GM23338 (cell line): ENCODE measurements around the gene OARD1. TPM values are rescaled to one million over a fixed set of nuclear protein-coding genes. Genes with fewer than 3 reads are reported as not detected.

Source experiments
- ATAC-seq: fragments of 200-7000 bp; cut with Tn5 transposase; 3 replicates; pipeline ENCODE4 v1.9.1; 2020
- DNase-seq: peaks from one replicate; pipeline ENCODE4 v3.0.0-alpha.2; 2015; ENCODE audit warnings: low spot score
- H2AFZ ChIP-seq: fragments of 200-600 bp; sonication (generic); 2 replicates; pipeline ENCODE4 v1.8.0; 2016; ENCODE audit warnings: antibody characterized with exemption, mild to moderate bottlenecking, moderate library complexity
- H3F3A ChIP-seq: fragments of 200-600 bp; sonication (generic); replicated peaks from 2 replicates; pipeline ENCODE4 v1.8.0; 2017; ENCODE audit warnings: antibody characterized with exemption, mixed run types, low read depth
- H3K27ac ChIP-seq: fragments of 200-600 bp; sonication (generic); 2 replicates; pipeline ENCODE4 v1.6.1; 2016; ENCODE audit warnings: low read depth
- H3K27me3 ChIP-seq: fragments of 200-600 bp; sonication (generic); 2 replicates; pipeline ENCODE4 v1.8.0; 2016; ENCODE audit warnings: mild to moderate bottlenecking, mixed run types, moderate library complexity; ENCODE audit not compliant: insufficient read depth
- H3K36me3 ChIP-seq: fragments of 200-600 bp; sonication (generic); 2 replicates; pipeline ENCODE4 v1.8.0; 2016; ENCODE audit warnings: mild to moderate bottlenecking; ENCODE audit not compliant: insufficient read depth
- H3K4me1 ChIP-seq: fragments of 200-600 bp; sonication (generic); 2 replicates; pipeline ENCODE4 v1.8.0; 2016; ENCODE audit warnings: mild to moderate bottlenecking, moderate library complexity; ENCODE audit not compliant: insufficient read depth
- H3K4me2 ChIP-seq: fragments of 200-600 bp; sonication (generic); 2 replicates; pipeline ENCODE4 v1.7.1; 2017; ENCODE audit warnings: mixed run types
- H3K4me3 ChIP-seq: fragments of 200-600 bp; sonication (generic); 2 replicates; pipeline ENCODE4 v1.6.1; 2016; ENCODE audit warnings: mixed run types
- H3K79me2 ChIP-seq: fragments of 200-600 bp; sonication (generic); replicated peaks from 2 replicates; pipeline ENCODE4 v1.8.0; 2017; ENCODE audit warnings: mild to moderate bottlenecking; ENCODE audit not compliant: insufficient read depth
- H3K9me2 ChIP-seq: fragments of 200-600 bp; sonication (generic); 2 replicates; pipeline ENCODE4 v1.8.0; 2017; ENCODE audit not compliant: insufficient read depth
- H4K20me1 ChIP-seq: fragments of 200-600 bp; sonication (generic); replicated peaks from 2 replicates; pipeline ENCODE4 v1.8.0; 2017; ENCODE audit warnings: mild to moderate bottlenecking; ENCODE audit not compliant: insufficient read depth
- H3K27ac Mint-ChIP-seq: 2 replicates; pipeline ENCODE4 v1.8.0; 2020; ENCODE audit warnings: inconsistent platforms, mild to moderate bottlenecking, moderate library complexity, mixed read lengths
- H3K27me3 Mint-ChIP-seq: 3 replicates; pipeline ENCODE4 v1.8.0; 2022; ENCODE audit warnings: low read depth, mild to moderate bottlenecking, moderate library complexity, mixed read lengths, inconsistent platforms; ENCODE audit not compliant: insufficient read depth, poor library complexity
- H3K36me3 Mint-ChIP-seq: 3 replicates; pipeline ENCODE4 v1.8.0; 2021; ENCODE audit warnings: low read depth, mild to moderate bottlenecking, inconsistent platforms, moderate library complexity, mixed read lengths
- H3K4me1 Mint-ChIP-seq: 3 replicates; pipeline ENCODE4 v1.8.0; 2020; ENCODE audit warnings: mild to moderate bottlenecking, inconsistent platforms, mixed read lengths
- H3K4me3 Mint-ChIP-seq: 3 replicates; pipeline ENCODE4 v1.8.0; 2021; ENCODE audit warnings: moderate library complexity, mild to moderate bottlenecking, inconsistent platforms, mixed read lengths
- H3K9me3 Mint-ChIP-seq: 3 replicates; pipeline ENCODE4 v1.8.0; 2020; ENCODE audit warnings: moderate library complexity, mild to moderate bottlenecking, inconsistent platforms, mixed read lengths
- CREB1 ChIP-seq: fragments of 250-450 bp; sonication (Bioruptor Pico); IDR thresholded peaks from 2 replicates; pipeline ENCODE4 v1.5.0; 2020; ENCODE audit warnings: low read depth, mild to moderate bottlenecking, moderate library complexity
- EZH2 ChIP-seq: fragments of 200-600 bp; sonication (generic); IDR thresholded peaks from one replicate; pipeline ENCODE4 v1.8.0; 2017; ENCODE audit warnings: antibody characterized with exemption, mild to moderate bottlenecking, low read depth; ENCODE audit not compliant: unreplicated experiment
- EZH2phosphoT487 ChIP-seq: fragments of 200-600 bp; sonication (generic); IDR thresholded peaks from one replicate; pipeline ENCODE4 v1.8.1; 2018; ENCODE audit warnings: antibody characterized with exemption; ENCODE audit not compliant: unreplicated experiment
- JUNB ChIP-seq: IDR thresholded peaks from one replicate; pipeline ENCODE4 v1.6.1; 2016; ENCODE audit warnings: antibody characterized with exemption; ENCODE audit not compliant: unreplicated experiment
- NANOG ChIP-seq: IDR thresholded peaks from 2 replicates; pipeline ENCODE4 v1.6.1; 2016; ENCODE audit warnings: antibody characterized with exemption, borderline replicate concordance
- POLR2AphosphoS5 ChIP-seq: IDR thresholded peaks from 2 replicates; pipeline ENCODE4 v1.6.1; 2016; ENCODE audit warnings: antibody characterized with exemption, low read depth
- STAT1 ChIP-seq: IDR thresholded peaks from one replicate; pipeline ENCODE4 v1.6.1; 2016; ENCODE audit warnings: antibody characterized with exemption; ENCODE audit not compliant: unreplicated experiment
- ZNF114 ChIP-seq: fragments of 250-450 bp; sonication (Bioruptor Pico); IDR thresholded peaks from 2 replicates; pipeline ENCODE4 v1.5.0; 2020; ENCODE audit warnings: mild to moderate bottlenecking, moderate library complexity
- ZNF331 ChIP-seq: fragments of 250-450 bp; sonication (Bioruptor Pico); IDR thresholded peaks from 2 replicates; pipeline ENCODE4 v1.5.0; 2020; ENCODE audit warnings: low read depth, mild to moderate bottlenecking, moderate library complexity
- polyA plus RNA-seq: library from polyadenylated mRNA; unstranded; fragments of >200 nt; fragmentation: Nextera tagmentation; extraction: Ambion mirVana; gene quantifications from 2 replicates; pipeline ENCODE4 v1.2.1, GENCODE V29; 2016
- total RNA-seq: library from RNA; depleted of rRNA; stranded (reverse); fragments of >200 nt; shearing (Covaris generic); gene quantifications from 2 replicates; pipeline ENCODE4 v1.2.3, GENCODE V29; 2014
- TF ChIP-seq, protein P1 (sequence below), 2 experiments: fragments of 200-600 bp in 1 of 2; sonication (generic) in 1 of 2; conservative IDR thresholded peaks; 2 replicates each; pipeline versions ENCODE4 v1.5.1 to v1.6.1; 2016 to 2017; ENCODE audit warnings: antibody characterized with exemption in 2 of 2, low read depth in 2 of 2, mild to moderate bottlenecking in 2 of 2, moderate library complexity in 1 of 2
- TF ChIP-seq, protein P2 (sequence below): IDR thresholded peaks from 2 replicates; pipeline ENCODE4 v1.6.1; 2016; ENCODE audit warnings: antibody characterized with exemption
- TF ChIP-seq, protein P3 (sequence below): fragments of 250-450 bp; sonication (Bioruptor Pico); IDR thresholded peaks from 2 replicates; pipeline ENCODE4 v1.5.0; 2020; ENCODE audit warnings: mild to moderate bottlenecking, moderate library complexity
- TF ChIP-seq, protein P4 (sequence below): IDR thresholded peaks from one replicate; pipeline ENCODE4 v1.6.1; 2018; ENCODE audit warnings: antibody characterized with exemption; ENCODE audit not compliant: unreplicated experiment

The OARD1 gene
- total and polyA plus RNA-seq, 2 experiments from 2014 or later: 25.9 to 60.8 TPM

DNA sequence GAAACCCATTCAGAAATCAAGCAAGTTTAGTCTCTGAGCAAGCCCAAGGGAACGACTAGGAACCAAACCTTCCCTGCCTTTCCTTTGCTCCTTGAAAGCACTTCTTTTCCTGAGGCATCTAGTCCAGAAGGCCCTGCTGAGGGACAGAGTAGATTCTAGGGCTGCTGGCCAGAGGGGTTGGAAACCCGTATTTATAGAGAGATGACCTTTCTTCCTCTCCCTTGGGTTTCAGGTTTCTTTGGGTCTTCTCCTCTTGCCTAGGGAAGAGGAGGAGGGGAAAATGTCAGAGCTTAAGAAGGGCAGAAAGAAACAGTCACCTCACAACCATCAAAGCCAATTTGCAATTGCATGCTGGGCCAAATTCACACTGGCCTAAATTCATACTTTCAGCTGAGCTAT, 13.4 kb downstream of the OARD1 start:
- H3K27me3 Mint-ChIP-seq: peaks cover 2% of the 10 kb centered on the region
- H2AFZ ChIP-seq: no peak overlapping the region
- DNase-seq (no peak), ATAC-seq (no peak)
- no peaks in the 10 kb centered on the region for H3K27me3 ChIP-seq
- no peaks in the 10 kb centered on the region for H3F3A ChIP-seq
- no peaks in the 10 kb centered on the region for H4K20me1 ChIP-seq
- H3K4me1 Mint-ChIP-seq: peaks cover 12% of the 10 kb centered on the region
- TF ChIP-seq NANOG: no peak
- TF ChIP-seq, protein P1, sequence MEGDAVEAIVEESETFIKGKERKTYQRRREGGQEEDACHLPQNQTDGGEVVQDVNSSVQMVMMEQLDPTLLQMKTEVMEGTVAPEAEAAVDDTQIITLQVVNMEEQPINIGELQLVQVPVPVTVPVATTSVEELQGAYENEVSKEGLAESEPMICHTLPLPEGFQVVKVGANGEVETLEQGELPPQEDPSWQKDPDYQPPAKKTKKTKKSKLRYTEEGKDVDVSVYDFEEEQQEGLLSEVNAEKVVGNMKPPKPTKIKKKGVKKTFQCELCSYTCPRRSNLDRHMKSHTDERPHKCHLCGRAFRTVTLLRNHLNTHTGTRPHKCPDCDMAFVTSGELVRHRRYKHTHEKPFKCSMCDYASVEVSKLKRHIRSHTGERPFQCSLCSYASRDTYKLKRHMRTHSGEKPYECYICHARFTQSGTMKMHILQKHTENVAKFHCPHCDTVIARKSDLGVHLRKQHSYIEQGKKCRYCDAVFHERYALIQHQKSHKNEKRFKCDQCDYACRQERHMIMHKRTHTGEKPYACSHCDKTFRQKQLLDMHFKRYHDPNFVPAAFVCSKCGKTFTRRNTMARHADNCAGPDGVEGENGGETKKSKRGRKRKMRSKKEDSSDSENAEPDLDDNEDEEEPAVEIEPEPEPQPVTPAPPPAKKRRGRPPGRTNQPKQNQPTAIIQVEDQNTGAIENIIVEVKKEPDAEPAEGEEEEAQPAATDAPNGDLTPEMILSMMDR (conservative IDR thresholded peaks at IDR 0.05; ENCODE audit: low read depth in 2 of 2): no peak
- TF ChIP-seq, protein P2, sequence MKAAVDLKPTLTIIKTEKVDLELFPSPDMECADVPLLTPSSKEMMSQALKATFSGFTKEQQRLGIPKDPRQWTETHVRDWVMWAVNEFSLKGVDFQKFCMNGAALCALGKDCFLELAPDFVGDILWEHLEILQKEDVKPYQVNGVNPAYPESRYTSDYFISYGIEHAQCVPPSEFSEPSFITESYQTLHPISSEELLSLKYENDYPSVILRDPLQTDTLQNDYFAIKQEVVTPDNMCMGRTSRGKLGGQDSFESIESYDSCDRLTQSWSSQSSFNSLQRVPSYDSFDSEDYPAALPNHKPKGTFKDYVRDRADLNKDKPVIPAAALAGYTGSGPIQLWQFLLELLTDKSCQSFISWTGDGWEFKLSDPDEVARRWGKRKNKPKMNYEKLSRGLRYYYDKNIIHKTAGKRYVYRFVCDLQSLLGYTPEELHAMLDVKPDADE: no peak
- TF ChIP-seq POLR2AphosphoS5: no peak
- no peak for TF ChIP-seq EZH2
- TF ChIP-seq ZNF331 (CRISPR knock-in tag): no peak
- TF ChIP-seq ZNF114: no peak
- TF ChIP-seq, protein P3, sequence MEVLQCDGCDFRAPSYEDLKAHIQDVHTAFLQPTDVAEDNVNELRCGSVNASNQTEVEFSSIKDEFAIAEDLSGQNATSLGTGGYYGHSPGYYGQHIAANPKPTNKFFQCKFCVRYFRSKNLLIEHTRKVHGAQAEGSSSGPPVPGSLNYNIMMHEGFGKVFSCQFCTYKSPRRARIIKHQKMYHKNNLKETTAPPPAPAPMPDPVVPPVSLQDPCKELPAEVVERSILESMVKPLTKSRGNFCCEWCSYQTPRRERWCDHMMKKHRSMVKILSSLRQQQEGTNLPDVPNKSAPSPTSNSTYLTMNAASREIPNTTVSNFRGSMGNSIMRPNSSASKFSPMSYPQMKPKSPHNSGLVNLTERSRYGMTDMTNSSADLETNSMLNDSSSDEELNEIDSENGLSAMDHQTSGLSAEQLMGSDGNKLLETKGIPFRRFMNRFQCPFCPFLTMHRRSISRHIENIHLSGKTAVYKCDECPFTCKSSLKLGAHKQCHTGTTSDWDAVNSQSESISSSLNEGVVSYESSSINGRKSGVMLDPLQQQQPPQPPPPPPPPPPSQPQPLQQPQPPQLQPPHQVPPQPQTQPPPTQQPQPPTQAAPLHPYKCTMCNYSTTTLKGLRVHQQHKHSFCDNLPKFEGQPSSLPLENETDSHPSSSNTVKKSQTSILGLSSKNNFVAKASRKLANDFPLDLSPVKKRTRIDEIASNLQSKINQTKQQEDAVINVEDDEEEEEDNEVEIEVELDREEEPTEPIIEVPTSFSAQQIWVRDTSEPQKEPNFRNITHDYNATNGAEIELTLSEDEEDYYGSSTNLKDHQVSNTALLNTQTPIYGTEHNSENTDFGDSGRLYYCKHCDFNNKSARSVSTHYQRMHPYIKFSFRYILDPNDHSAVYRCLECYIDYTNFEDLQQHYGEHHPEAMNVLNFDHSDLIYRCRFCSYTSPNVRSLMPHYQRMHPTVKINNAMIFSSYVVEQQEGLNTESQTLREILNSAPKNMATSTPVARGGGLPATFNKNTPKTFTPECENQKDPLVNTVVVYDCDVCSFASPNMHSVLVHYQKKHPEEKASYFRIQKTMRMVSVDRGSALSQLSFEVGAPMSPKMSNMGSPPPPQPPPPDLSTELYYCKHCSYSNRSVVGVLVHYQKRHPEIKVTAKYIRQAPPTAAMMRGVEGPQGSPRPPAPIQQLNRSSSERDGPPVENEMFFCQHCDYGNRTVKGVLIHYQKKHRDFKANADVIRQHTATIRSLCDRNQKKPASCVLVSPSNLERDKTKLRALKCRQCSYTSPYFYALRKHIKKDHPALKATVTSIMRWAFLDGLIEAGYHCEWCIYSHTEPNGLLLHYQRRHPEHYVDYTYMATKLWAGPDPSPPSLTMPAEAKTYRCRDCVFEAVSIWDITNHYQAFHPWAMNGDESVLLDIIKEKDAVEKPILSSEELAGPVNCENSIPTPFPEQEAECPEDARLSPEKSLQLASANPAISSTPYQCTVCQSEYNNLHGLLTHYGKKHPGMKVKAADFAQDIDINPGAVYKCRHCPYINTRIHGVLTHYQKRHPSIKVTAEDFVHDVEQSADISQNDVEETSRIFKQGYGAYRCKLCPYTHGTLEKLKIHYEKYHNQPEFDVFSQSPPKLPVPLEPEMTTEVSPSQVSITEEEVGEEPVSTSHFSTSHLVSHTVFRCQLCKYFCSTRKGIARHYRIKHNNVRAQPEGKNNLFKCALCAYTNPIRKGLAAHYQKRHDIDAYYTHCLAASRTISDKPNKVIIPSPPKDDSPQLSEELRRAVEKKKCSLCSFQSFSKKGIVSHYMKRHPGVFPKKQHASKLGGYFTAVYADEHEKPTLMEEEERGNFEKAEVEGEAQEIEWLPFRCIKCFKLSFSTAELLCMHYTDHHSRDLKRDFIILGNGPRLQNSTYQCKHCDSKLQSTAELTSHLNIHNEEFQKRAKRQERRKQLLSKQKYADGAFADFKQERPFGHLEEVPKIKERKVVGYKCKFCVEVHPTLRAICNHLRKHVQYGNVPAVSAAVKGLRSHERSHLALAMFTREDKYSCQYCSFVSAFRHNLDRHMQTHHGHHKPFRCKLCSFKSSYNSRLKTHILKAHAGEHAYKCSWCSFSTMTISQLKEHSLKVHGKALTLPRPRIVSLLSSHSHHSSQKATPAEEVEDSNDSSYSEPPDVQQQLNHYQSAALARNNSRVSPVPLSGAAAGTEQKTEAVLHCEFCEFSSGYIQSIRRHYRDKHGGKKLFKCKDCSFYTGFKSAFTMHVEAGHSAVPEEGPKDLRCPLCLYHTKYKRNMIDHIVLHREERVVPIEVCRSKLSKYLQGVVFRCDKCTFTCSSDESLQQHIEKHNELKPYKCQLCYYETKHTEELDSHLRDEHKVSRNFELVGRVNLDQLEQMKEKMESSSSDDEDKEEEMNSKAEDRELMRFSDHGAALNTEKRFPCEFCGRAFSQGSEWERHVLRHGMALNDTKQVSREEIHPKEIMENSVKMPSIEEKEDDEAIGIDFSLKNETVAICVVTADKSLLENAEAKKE (CRISPR knock-in tag): no peak
- TF ChIP-seq, protein P4, sequence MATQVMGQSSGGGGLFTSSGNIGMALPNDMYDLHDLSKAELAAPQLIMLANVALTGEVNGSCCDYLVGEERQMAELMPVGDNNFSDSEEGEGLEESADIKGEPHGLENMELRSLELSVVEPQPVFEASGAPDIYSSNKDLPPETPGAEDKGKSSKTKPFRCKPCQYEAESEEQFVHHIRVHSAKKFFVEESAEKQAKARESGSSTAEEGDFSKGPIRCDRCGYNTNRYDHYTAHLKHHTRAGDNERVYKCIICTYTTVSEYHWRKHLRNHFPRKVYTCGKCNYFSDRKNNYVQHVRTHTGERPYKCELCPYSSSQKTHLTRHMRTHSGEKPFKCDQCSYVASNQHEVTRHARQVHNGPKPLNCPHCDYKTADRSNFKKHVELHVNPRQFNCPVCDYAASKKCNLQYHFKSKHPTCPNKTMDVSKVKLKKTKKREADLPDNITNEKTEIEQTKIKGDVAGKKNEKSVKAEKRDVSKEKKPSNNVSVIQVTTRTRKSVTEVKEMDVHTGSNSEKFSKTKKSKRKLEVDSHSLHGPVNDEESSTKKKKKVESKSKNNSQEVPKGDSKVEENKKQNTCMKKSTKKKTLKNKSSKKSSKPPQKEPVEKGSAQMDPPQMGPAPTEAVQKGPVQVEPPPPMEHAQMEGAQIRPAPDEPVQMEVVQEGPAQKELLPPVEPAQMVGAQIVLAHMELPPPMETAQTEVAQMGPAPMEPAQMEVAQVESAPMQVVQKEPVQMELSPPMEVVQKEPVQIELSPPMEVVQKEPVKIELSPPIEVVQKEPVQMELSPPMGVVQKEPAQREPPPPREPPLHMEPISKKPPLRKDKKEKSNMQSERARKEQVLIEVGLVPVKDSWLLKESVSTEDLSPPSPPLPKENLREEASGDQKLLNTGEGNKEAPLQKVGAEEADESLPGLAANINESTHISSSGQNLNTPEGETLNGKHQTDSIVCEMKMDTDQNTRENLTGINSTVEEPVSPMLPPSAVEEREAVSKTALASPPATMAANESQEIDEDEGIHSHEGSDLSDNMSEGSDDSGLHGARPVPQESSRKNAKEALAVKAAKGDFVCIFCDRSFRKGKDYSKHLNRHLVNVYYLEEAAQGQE: no peak
- no peak for TF ChIP-seq CREB1
- no peak for TF ChIP-seq JUNB
- TF ChIP-seq EZH2phosphoT487: no peak
- no peak for TF ChIP-seq STAT1
- H3K27ac ChIP-seq: no peak overlapping the region
- H3K4me3 Mint-ChIP-seq: no peak overlapping the region
- H3K4me3 ChIP-seq: no peak overlapping the region
- no peaks in the 10 kb centered on the region; the same call in 1 of the 2 replicates for H3K9me2 ChIP-seq
- no peak overlapping the region for H3K4me2 ChIP-seq
- no peaks in the 10 kb centered on the region for H3K79me2 ChIP-seq
- no peak overlapping the region for H3K27ac Mint-ChIP-seq
- H3K4me1 ChIP-seq: no peaks in the 10 kb centered on the region
- 0 out of 3 replicates have a peak, but pooled peaks cover 2% of the 10 kb centered on the region for H3K36me3 Mint-ChIP-seq
- H3K9me3 Mint-ChIP-seq: no peaks in the 10 kb centered on the region
- H3K36me3 ChIP-seq: no peaks in the 10 kb centered on the region
